RWPE1 (cell line): ENCODE measurements around the gene CCL1.

Source experiments
- CTCF ChIA-PET: fragments of 350-600 bp; sonication (Branson Sonifier 250); formaldehyde crosslinking; extraction: SDS; loops from one replicate; lab custom pipeline; 2021; lab: Yijun Ruan, JAX
- POLR2A ChIA-PET: fragments of 400-600 bp; formaldehyde crosslinking; extraction: SDS; loops from one replicate; lab custom pipeline; 2020; ENCODE audit warnings: antibody characterized with exemption; ENCODE audit not compliant: low non-redundant PET; lab: Yijun Ruan, JAX
- DNase-seq: peaks from one replicate; pipeline ENCODE4 v3.0.0; 2012; ENCODE audit warnings: low spot score
- H3K27ac ChIP-seq: fragments of 450-650 bp; 2 replicates; pipeline ENCODE4 v1.5.1; 2017
- TF ChIP-seq, protein P1 (sequence below): fragments of 450-650 bp; conservative IDR thresholded peaks from 2 replicates; pipeline ENCODE4 v1.5.1; 2017; ENCODE audit warnings: low read depth, mild to moderate bottlenecking

Gene CCL1

DNA sequence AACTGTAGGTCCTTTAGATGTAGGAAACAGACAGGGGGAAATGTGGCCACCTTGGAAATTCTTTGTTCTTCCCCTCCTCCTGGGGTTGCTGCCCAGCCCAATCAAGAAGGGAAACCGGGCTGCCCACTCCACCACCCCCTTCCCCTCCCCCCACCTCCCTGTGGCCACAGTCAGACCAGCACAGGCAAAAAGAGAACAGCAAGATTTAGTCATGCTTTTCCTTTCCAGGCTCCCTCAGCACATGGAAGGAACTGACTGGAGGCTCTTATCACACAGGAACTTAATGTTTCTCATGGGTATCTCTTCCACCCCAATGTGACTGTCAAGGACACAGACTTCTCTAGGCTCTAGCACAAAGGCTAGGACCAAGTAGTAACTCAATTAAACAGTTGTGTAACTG is 3.0 kb upstream of the CCL1 start:
- DNase-seq = no peak
- TF ChIP-seq, protein P1, sequence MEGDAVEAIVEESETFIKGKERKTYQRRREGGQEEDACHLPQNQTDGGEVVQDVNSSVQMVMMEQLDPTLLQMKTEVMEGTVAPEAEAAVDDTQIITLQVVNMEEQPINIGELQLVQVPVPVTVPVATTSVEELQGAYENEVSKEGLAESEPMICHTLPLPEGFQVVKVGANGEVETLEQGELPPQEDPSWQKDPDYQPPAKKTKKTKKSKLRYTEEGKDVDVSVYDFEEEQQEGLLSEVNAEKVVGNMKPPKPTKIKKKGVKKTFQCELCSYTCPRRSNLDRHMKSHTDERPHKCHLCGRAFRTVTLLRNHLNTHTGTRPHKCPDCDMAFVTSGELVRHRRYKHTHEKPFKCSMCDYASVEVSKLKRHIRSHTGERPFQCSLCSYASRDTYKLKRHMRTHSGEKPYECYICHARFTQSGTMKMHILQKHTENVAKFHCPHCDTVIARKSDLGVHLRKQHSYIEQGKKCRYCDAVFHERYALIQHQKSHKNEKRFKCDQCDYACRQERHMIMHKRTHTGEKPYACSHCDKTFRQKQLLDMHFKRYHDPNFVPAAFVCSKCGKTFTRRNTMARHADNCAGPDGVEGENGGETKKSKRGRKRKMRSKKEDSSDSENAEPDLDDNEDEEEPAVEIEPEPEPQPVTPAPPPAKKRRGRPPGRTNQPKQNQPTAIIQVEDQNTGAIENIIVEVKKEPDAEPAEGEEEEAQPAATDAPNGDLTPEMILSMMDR = no peak
- CTCF ChIA-PET = no interaction called here
- POLR2A ChIA-PET = no interaction called here
- H3K27ac ChIP-seq = no peak overlapping the region

DNA sequence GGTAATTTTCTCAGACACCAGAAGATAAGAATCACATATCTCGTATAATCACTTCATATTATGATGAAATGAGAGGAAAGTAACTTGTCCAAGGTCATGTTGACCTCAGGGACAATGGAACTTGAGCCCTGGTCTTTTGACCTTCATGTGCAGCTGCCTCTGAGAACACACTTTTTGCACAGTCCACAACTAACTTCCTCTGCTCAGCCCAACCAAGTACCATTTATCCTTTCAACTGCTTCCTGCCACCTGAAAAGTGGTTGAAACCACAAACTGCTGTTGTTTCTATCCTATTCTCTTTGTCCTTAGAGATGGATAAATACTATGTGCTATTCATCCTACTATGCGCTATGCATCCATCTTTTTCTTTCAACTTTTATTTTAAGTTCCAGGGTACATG is 2.3 kb upstream of the CCL1 start:
- no peak overlapping the region for H3K27ac ChIP-seq
- DNase-seq = no peak
- ChIA-PET CTCF (no interaction called here), POLR2A (no interaction called here)
- TF ChIP-seq, protein P1 = no peak

DNA sequence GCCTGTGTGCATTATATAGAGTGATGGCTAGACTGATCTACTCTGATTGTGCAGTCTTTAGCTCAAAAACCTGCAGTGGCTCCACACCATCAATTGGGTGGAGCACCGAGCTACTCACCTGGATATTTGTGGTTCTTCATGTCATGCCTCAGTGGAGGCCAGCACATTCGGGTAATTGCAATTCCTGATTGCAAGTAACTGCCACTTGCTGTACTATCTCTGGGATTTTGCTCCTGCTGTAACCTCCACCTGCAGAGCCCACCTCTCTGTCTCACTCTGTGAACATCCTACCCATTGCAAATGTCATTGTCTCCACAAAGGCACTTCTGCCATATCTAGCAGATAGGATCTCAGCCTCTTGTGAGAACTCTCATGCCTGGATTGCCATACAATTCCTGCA is 1.7 kb upstream of the CCL1 start:
- H3K27ac ChIP-seq = no peak overlapping the region
- TF ChIP-seq, protein P1 = no peak
- ChIA-PET POLR2A (no interaction called here), CTCF (interaction anchor here (0.6 kb wide), 1 partner anchor 1953 kb away, joined by 7 read pairs; no protein-coding TSS in a partner anchor)
- DNase-seq = no peak

DNA sequence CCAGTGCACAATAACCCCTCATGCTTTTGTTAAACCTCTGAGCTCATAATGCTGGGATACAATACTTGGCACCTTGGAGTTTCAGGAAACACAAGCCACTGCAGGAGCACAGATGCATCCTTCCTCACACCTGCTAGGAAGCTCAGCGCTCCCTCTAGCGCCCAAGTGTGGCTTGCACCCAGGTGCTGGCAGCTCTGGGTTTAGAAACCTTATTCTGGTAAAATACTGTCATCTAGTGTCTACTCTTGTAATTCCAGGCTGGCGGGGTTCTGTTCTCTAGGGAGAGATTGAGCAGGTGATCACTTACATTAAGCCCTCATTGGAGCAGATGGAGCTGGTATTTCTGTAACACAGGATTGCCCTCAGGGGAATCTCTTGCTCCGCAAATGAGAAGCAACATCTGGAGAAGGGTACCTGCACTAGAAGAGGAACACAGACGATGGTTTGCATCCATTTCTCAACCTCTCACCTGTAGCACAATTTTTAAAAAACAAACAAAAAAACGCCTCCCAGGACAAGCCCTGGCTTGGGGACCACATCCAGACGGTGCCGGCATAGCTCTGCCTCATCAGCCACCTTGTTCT is 1.5 kb downstream of the CCL1 start:
- TF ChIP-seq, protein P1 = peak; percentile 99
- peak; percentile 88 for DNase-seq
- POLR2A ChIA-PET = no interaction called here
- CTCF ChIA-PET = interaction anchor here (0.6 to 3.2 kb wide), 41 partner anchors 9 to 586 kb away, joined by 3 to 106 read pairs (median 4); no protein-coding TSS in a partner anchor
- no peak overlapping the region for H3K27ac ChIP-seq

DNA sequence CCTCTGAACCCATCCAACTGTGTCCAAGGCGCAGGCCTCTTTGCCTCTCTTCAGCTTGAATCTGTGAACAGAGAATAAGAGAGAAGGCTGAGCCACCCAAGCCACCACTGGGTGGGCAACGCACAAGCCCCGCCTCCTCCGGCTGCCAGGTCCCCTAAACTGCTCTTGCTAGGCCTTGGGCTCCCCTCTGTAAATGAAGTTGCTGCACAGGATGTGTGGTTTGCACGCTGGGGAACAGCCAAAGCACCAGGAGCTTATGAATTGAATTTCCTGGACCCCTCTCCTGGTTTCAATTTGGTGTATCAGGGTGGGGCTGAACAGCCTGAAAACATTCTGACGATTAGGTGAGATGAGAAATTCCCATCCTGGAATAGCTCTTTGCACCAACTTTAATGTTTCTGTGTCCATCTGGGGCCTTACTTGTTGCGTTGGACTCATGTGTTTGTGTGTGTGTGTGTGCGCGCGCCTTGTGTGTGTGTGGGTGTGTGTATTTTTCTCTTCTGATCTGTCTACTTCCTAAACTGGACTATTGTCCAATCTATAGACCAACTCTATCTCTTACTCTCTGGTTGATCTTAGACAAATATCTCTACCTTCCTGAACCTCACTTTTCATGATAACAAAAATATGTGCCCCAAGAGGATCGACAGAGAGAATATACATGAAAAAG is 2.3 kb downstream of the CCL1 start:
- ChIA-PET CTCF (interaction anchor here (0.6 to 3.2 kb wide), 37 partner anchors 8 to 585 kb away, joined by 3 to 106 read pairs (median 4); no protein-coding TSS in a partner anchor), POLR2A (no interaction called here)
- no peak for DNase-seq
- H3K27ac ChIP-seq = no peak overlapping the region
- TF ChIP-seq, protein P1 = no peak

DNA sequence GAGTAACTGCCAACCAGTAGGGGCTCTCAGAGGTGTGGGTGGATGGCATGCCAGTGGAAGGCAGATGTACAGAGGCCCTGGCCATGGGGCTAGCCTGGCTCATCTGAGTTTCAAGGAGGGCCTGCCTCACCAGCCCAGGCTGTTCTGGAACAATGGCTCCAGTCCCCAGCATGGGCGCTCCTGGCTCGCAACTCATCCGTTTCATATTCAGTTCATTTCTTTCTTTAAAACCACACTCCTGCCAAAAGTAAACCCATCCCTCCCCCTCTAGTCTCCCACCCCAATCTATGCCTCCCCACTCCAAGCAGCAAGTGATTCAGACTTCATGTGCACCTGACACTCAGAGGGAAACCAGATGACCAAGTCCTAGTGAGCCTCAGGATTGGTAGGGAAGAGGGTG is 4.4 kb downstream of the CCL1 start:
- no peak for DNase-seq
- ChIA-PET CTCF (no interaction called here), POLR2A (no interaction called here)
- TF ChIP-seq, protein P1 = no peak
- H3K27ac ChIP-seq = no peak overlapping the region
